Caki2 (cell line): ENCODE data around the gene CCL25. TPM values are rescaled to one million over a fixed set of nuclear protein-coding genes. Genes with fewer than 3 reads are reported as not detected.
"Not testable (repeated sequence)": the region's sequence is repeated elsewhere in the genome, so short reads cannot be mapped to it uniquely, and the experiment has no call there.

Experiments
- DNase-seq: peaks from one replicate; pipeline ENCODE4 v3.0.0-alpha.2; 2015; ENCODE audit warnings: low read depth
- in situ Hi-C: cut with HindIII; loops from 2 replicates; pipeline ENCODE4 v1.10.0; 2016; ENCODE audit warnings: low sequenced_read_pairs, low pct_unique_long_range_greater_than_20kb, mixed read lengths
- total RNA-seq: library from RNA; depleted of rRNA; stranded (reverse); fragments of >200 nt; shearing (Covaris generic); gene quantifications from 2 replicates; pipeline ENCODE4 v1.2.3, GENCODE V29; 2014; ENCODE audit warnings: low replicate concordance; rRNA removed

The CCL25 gene, protein sequence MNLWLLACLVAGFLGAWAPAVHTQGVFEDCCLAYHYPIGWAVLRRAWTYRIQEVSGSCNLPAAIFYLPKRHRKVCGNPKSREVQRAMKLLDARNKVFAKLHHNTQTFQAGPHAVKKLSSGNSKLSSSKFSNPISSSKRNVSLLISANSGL
- total RNA-seq, result not detected in 2 replicates

GRCh38 chr19:8052464-8052859, at the start of gene CCL25:
Gene CCL25, plus strand, starts transcription at chr19:8052760. Its CDS starts 290 bp downstream, at chr19:8053050.
- in situ Hi-C loops, result no loop called here
- DNase-seq, result no peak

- no peak for DNase-seq
- in situ Hi-C loops, result no loop called here
Measured at GRCh38 chr19:8004001-8004400, 48.6 kb upstream of the CCL25 start.

DNA sequence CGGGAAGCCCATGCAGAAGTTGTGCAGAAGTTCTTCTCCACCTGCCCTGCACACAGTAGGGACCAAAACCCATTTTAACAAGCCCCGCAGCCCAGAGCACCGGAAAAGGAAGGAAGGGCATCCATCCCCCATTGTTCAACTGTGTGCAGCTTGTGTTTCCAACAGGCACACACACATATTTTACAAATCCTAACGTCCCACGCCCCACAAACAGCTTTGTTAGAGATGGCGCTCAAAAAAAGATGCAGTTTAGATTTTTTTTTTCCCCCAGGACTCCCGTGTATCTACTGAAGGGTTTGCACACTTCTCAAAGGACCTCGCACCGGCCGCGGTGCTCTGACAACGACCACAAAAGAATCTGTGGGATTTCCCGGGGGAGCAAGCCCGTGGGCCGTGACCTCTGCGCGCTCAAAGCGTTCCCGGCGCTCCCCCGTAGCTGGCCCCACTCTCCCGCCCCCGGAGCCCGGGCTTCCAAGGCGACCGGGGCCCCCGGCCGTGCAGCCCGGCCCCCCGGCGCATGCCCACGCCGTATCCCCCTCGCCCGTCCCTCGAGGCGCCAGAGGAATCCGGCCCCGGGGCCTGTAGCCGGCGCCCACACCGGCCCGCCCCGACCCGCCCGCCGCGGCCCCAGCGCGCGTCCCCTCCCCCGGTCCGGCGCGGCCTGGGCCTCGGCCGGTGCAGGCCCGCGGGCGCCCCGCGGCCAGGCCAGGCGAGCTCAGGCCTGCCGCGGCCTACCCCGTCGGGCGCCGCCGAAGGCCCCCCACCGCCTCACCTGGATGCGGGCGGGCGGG, 47.6 kb upstream of the CCL25 start:
- in situ Hi-C loops, result no loop called here
- no peak for DNase-seq

GRCh38 chr19:8005534-8006256, 46.9 kb upstream of the CCL25 start, which contains the start of gene ELAVL1:
Gene ELAVL1, minus strand, starts transcription at chr19:8005641. Its CDS starts 13,826 bp downstream, at chr19:7991815.
- in situ Hi-C loops, result no loop called here
- peak; percentile 77 for DNase-seq

GRCh38 chr19:8017808-8018207, 34.8 kb upstream of the CCL25 start:
- no peak for DNase-seq

DNA sequence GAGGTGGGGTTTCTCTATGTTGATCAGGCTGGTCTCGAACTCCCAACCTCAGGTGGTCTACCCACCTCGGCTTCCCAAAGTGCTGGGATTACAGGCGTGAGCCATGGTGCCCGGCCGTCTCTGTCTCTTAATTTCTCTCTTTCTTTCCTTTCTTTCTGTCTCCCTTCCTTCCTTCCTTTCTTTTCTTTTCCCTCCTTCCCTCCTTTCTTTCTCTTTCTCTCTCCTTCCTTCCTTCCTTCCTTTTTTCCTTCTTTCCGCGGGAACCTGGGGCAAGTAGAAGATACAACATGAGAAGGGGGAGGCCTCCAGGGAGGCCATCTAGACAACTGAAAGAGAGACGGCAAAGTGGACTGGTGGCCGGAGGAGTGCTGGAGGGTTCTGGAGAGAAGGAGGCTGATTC, 31.9 kb upstream of the CCL25 start:
- no peak for DNase-seq
- in situ Hi-C loops, result no loop called here

More at GRCh38 chr19:8017808-8018207, 34.8 kb upstream of the CCL25 start:
- in situ Hi-C loops, result no loop called here

GRCh38 chr19:8021374-8021773, 31.2 kb upstream of the CCL25 start:
- DNase-seq, result no peak
- in situ Hi-C loops, result no loop called here

DNA sequence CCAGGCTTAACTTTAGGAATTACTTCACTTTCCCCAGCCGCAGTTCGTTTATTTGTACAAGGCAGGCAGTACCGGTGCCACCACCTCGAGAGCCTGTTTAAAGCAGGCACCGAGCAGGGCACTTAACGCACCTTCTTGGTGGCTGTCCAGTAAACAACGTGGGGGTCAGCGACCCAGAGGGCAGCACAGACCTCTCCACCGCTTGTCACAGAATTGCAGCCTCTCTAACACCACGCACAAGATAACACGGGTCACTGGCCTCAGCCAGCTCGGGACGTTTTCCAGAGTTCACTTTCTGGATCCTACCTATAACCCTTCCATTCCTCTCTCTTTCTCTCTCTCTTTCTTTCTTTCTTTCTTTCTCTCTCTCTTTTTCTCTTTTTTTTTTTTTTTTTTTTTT, 30.3 kb upstream of the CCL25 start:
- in situ Hi-C loops, result no loop called here
- no peak for DNase-seq

DNA sequence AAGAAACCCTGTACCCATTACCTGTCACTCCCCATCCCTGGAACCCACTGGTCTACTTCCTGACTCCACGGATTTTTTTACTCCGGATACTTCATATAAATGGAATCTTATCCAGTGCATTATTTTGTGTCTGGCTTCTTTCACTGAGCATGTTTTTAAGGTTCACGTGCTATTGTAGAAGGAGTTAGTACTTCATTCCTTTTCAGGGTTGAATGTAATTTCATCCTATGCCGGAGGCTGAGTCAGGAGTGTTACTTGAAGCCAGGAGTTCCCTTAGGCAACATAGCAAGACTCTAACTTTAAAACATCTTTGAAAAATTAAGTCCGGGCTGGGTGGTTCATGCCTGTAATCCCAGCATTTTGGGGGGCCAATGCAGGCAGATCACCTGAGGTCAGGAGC, 29.2 kb upstream of the CCL25 start:
- in situ Hi-C loops, result no loop called here
- DNase-seq, result no peak

DNA sequence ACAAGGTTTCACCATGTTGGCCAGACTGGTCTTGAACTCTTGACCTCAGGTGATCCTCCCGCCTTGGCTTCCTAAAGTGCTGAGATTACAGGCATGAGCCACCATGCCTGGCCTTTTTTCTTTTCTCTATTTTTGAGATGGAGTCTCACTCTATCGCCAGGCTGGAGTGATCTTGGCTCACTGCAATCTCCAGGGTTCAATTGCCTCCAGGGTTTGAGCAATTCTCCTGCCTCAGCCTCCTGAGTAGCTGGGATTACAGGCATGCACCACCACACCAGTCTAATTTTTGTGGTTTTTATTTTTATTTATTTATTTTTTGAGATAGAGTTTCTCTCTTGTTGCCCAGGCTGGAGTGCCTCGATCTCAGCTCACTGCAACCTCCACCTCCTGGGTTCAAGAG, 28.3 kb upstream of the CCL25 start:
- in situ Hi-C loops, result not testable (repeated sequence)

GRCh38 chr19:8025316-8025715, 27.2 kb upstream of the CCL25 start:
- no peak for DNase-seq
- in situ Hi-C loops, result no loop called here

More for the DNA sequence above, 28.3 kb upstream of the CCL25 start:
- DNase-seq, result not testable (repeated sequence)

DNA sequence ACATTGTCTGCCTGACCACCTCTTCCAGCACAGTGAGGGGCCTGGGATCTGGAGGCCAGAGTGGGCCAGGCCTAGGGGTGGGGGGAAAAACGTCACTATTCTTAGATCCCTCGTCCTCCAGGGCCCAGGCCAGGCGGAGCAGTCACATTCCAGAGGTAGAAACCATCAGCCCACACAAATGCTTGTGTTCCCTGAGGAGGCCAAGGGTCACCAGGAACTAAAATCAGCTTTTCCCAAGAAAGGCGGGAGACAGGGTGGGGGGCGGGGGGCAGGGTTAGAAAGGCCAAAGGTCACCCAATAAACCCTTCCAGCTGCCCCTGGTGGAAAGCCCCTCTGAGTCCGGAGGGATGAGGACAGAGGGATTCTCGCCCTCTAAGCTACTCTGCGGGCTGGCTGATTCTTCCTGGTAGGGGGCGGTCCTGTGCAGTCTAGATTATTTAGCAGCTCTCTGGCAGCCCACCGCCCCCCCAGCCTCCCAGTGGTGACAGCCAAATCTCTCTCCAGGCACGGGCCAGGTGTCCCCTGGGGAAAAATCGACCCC, 23.5 kb upstream of the CCL25 start:
- no peak for DNase-seq
- in situ Hi-C loops, result no loop called here

GRCh38 chr19:8030960-8031359, 21.6 kb upstream of the CCL25 start:
- DNase-seq, result no peak
- in situ Hi-C loops, result no loop called here

GRCh38 chr19:8033287-8034177, 19.0 kb upstream of the CCL25 start:
- in situ Hi-C loops, DNase-seq: not testable (repeated sequence)

DNA sequence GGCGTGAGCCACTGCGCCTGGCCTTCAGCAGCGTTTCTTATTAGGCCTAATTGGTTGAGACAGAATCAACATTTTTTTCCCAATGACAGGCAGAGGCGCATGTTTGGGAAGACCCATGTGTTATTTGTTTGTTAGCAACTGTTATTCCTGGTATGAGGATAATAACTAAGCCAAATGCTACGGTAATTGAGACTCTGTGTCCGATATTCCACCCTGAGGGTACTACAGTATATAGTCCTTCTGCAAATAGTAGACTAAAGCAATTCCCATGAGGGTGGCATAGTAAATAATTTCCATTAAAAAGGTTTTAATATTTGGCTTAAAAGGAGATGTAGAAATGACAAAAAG, 18.4 kb upstream of the CCL25 start:
- DNase-seq, result no peak
- in situ Hi-C loops, result no loop called here

- no peak for DNase-seq
- in situ Hi-C loops, result no loop called here
Measured at GRCh38 chr19:8036434-8037099, 16.0 kb upstream of the CCL25 start.

DNA sequence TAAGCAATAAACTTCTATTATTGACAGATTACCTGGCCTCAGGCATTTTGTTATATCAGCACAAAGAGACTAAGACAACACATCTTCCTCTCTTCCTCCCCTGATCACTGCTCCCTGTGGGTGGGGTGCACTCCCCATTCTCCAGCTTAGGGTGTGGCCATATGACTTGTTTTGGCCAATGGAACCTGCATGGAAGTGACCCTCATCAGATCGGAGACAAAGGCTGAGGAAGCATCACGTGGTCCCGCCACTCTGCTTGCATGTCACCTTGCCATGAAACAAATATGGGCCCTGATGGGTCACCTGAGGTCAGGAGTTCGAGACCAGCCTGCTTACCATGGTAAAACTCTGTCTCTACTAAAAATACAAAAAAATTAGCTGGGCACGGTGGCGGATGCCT, 13.7 kb upstream of the CCL25 start:
- no peak for DNase-seq
- in situ Hi-C loops, result no loop called here

DNA sequence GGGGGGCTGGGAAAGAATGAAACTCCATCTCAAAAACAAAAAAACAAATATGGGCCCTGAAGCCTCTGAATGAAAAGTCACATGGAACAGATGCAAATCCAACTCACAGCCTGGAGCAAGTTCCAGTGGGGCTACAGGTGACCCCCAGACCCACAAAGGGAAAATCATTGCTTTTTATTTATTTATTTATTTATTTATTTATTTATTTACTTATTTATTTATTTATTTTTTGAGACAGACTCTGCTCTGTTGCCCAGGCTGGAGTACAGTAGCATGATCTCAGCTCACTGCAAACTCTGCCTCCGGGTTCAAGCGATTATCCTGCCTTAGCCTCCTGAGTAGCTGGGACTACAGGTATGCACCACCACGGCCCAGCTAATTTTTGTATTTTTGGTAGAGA, 13.3 kb upstream of the CCL25 start:
- in situ Hi-C loops, result no loop called here
- no peak for DNase-seq
